Measurements from ENCODE around the gene PDLIM3. TPM values are rescaled to one million over a fixed set of nuclear protein-coding genes. Genes with fewer than 3 reads are reported as not detected.

PDLIM3 gene
- total RNA-seq, 1 donor from 2014 or later, result 63.0 TPM

DNA sequence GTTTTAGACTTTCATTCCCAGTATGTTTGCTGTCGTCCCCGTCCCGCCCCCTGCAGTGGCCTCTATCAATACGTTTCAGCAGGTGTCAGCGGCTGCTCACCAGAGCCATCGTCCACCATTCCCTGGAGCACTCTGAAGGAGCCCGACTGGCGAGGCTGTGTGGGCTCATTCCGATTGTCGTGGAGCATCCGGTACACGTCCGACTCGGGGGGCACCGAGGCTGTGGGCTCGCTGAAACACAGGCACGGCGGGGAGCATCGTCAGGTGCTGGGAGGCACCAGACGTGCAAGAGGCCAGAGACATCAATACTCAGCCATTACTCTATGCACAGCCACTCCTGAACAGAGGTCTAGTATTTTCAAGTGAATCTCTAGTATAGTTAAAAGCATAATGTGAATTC is 28.9 kb downstream of the PDLIM3 start:
- TF ChIP-seq, protein P1, sequence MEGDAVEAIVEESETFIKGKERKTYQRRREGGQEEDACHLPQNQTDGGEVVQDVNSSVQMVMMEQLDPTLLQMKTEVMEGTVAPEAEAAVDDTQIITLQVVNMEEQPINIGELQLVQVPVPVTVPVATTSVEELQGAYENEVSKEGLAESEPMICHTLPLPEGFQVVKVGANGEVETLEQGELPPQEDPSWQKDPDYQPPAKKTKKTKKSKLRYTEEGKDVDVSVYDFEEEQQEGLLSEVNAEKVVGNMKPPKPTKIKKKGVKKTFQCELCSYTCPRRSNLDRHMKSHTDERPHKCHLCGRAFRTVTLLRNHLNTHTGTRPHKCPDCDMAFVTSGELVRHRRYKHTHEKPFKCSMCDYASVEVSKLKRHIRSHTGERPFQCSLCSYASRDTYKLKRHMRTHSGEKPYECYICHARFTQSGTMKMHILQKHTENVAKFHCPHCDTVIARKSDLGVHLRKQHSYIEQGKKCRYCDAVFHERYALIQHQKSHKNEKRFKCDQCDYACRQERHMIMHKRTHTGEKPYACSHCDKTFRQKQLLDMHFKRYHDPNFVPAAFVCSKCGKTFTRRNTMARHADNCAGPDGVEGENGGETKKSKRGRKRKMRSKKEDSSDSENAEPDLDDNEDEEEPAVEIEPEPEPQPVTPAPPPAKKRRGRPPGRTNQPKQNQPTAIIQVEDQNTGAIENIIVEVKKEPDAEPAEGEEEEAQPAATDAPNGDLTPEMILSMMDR (IDR thresholded peaks at IDR 0.05), result no peak
- H3K4me1 Mint-ChIP-seq (ENCODE audit: low read depth), result peaks cover 13% of the 10 kb centered on the region
- no peak overlapping the region for H3K4me3 Mint-ChIP-seq (ENCODE audit: unreplicated experiment)
- peaks cover 24% of the 10 kb centered on the region for H3K36me3 Mint-ChIP-seq (ENCODE audit: low read depth)
- no peaks in the 10 kb centered on the region for H3K9me3 Mint-ChIP-seq (ENCODE audit: low read depth)
- no peak overlapping the region for H3K27ac Mint-ChIP-seq (ENCODE audit: unreplicated experiment)
- DNase-seq (ENCODE audit: low spot score), result no peak
- H3K27me3 Mint-ChIP-seq (ENCODE audit: low read depth), result no peaks in the 10 kb centered on the region

DNA sequence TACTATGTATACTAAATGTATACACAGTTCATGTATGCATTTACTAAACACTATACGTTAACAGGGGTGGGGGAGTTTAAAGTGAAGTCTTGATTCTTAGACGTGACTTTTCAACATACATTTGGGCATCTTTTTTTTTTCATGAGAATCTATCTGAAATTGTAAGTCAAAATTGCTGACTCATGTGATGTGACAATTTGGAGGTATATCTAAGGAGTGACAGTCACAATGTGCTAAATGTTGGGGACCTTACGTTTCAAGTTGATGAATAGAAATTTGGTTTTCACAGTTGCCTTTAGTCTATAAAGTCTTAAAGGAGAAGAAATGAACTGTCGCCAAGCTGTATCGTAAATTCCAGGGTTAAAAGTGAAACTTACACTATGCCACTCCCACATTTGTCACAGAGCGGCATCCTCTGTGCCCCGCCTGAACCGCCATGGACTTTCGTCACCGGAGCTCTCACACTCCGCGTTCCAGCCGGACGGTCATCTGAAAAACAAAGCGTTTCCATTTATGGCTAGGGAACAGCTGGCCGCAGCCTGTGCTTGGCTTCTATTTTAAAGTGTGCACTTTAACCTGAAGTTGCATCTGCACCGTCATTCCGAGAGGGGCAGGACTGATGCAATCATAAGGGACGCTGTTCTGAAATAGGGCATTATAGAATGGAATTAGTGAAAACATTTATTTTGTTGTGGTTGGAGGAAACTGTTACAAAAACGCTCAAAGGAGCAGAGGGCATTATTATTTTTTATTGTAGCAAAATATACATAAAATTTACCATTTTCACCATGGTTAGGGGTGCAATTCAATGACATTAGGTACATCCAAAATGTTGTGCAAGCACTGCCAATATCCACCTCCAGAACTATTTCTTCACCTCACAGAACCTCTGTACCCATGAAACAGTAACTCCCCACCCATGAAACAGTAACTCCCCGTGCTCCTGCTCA is 30.9 kb downstream of the PDLIM3 start:
- Mint-ChIP-seq H3K36me3 (ENCODE audit: low read depth) (peaks cover 33% of the 10 kb centered on the region), H3K9me3 (ENCODE audit: low read depth) (peaks cover 5% of the 10 kb centered on the region), H3K4me3 (ENCODE audit: unreplicated experiment) (peak overlapping the region; percentile 62), H3K27ac (ENCODE audit: unreplicated experiment) (peak overlapping the region; percentile 93), H3K4me1 (ENCODE audit: low read depth) (peaks cover 13% of the 10 kb centered on the region), H3K27me3 (ENCODE audit: low read depth) (no peaks in the 10 kb centered on the region)
- no peak for DNase-seq (ENCODE audit: low spot score)
- TF ChIP-seq, protein P1 (IDR thresholded peaks at IDR 0.05), result no peak

DNA sequence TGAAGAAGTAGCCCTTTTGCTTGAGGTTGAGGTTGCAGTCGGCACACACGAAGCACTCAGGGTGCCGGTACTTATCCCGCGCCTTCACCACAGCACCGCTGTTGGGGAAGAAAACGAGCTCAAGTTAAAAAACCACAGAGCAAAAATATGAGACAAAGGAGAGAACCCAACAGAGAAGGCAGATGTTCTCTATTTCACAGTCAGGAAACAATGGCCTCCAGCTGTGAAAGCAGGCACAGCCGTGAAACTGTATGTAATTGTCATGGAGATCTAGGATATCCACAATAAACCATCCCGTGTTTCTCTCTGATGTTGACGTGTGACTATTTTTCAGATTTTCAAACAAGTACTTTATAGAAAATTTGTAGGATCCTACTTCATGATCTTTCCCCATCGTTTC is 32.9 kb downstream of the PDLIM3 start:
- H3K4me3 Mint-ChIP-seq (ENCODE audit: unreplicated experiment), result no peak overlapping the region
- peaks cover 33% of the 10 kb centered on the region for H3K36me3 Mint-ChIP-seq (ENCODE audit: low read depth)
- DNase-seq (ENCODE audit: low spot score), result no peak
- TF ChIP-seq, protein P1 (IDR thresholded peaks at IDR 0.05), result no peak
- peaks cover 5% of the 10 kb centered on the region for H3K9me3 Mint-ChIP-seq (ENCODE audit: low read depth)
- no peak overlapping the region for H3K27ac Mint-ChIP-seq (ENCODE audit: unreplicated experiment)
- H3K27me3 Mint-ChIP-seq (ENCODE audit: low read depth), result no peaks in the 10 kb centered on the region
- H3K4me1 Mint-ChIP-seq (ENCODE audit: low read depth), result peaks cover 13% of the 10 kb centered on the region

DNA sequence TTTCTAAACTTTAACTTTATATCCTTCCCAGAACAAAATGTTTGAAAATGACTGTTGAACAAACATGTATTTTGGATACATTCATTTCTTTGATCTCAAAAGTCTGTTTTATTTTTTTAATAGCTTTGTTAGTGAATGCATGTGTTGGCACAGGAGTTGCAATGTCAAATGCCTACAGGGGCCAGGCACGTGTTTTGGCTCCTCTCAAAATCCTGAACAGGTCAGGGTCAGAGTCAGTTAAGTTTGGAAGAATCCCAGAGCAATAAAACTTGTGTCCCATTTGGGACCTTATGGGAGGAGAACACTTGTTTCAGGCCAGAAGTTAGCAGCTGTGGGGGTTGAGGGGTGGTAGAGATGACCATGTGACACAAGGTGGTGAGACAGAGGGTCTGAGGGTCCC is 34.7 kb downstream of the PDLIM3 start:
- no peak for DNase-seq (ENCODE audit: low spot score)
- peaks cover 13% of the 10 kb centered on the region for H3K4me1 Mint-ChIP-seq (ENCODE audit: low read depth)
- H3K4me3 Mint-ChIP-seq (ENCODE audit: unreplicated experiment), result no peak overlapping the region

DNA sequence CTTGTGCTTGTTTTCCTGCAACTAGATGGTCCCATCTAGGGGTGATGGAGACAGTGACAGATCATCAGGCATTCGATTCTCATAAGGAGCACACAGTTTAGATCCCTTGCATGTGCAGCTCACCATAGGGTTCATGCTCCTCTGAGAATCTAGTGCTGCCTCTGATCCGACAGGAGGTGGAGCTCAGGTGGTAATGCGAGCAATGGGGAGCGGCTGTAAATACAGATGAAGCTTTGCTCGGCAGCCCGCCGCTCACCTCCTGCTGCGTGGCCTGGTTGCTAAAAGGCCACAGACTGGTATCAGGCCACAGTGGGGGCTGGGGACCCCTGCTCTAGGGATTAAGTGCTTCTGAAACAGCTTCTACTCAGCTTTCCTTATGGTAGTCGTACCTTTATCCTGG is 35.3 kb downstream of the PDLIM3 start:
- Mint-ChIP-seq H3K4me3 (ENCODE audit: unreplicated experiment) (no peak overlapping the region), H3K36me3 (ENCODE audit: low read depth) (peaks cover 28% of the 10 kb centered on the region), H3K9me3 (ENCODE audit: low read depth) (peaks cover 5% of the 10 kb centered on the region)

More for the DNA sequence above, 34.7 kb downstream of the PDLIM3 start:
- Mint-ChIP-seq H3K27me3 (ENCODE audit: low read depth) (no peaks in the 10 kb centered on the region), H3K36me3 (ENCODE audit: low read depth) (peaks cover 28% of the 10 kb centered on the region), H3K27ac (ENCODE audit: unreplicated experiment) (no peak overlapping the region), H3K9me3 (ENCODE audit: low read depth) (peaks cover 5% of the 10 kb centered on the region)
- TF ChIP-seq, protein P1 (IDR thresholded peaks at IDR 0.05), result no peak

More for the DNA sequence above, 35.3 kb downstream of the PDLIM3 start:
- Mint-ChIP-seq H3K27ac (ENCODE audit: unreplicated experiment) (no peak overlapping the region), H3K27me3 (ENCODE audit: low read depth) (no peaks in the 10 kb centered on the region), H3K4me1 (ENCODE audit: low read depth) (peaks cover 13% of the 10 kb centered on the region)
- no peak for DNase-seq (ENCODE audit: low spot score)
- TF ChIP-seq, protein P1 (IDR thresholded peaks at IDR 0.05), result no peak
